IMR-90 (cell line): ENCODE data around the gene PAX8. TPM values are rescaled to one million over a fixed set of nuclear protein-coding genes. Genes with fewer than 3 reads are reported as not detected.

Experiments used
- ATAC-seq: fragments of 200-7000 bp; cut with Tn5 transposase; 2 replicates; pipeline ENCODE4 v1.9.1; 2020; ENCODE audit warnings: low read depth, mild to moderate bottlenecking, moderate library complexity
- BruUV-seq: library from RNA; stranded (reverse); fragments of 400-500 nt; replicated peaks from 2 replicates; lab custom pipeline; 2021; lab: Mats Ljungman, UMichigan
- CTCF ChIA-PET: fragments of 300-600 bp; formaldehyde crosslinking; extraction: SDS; loops from one replicate; lab custom pipeline; 2021; ENCODE audit warnings: antibody characterized with exemption; lab: Yijun Ruan, JAX
- POLR2A ChIA-PET: fragments of 300-600 bp; sonication (Branson Sonifier 250); formaldehyde crosslinking; loops from one replicate; lab custom pipeline; 2022; ENCODE audit warnings: antibody characterized with exemption; ENCODE audit not compliant: unreplicated experiment; lab: Charles Lee
- DNase-seq: peaks from one replicate; pipeline ENCODE4 v3.0.0; 2013
- H2AFZ ChIP-seq: replicated peaks from 2 replicates; pipeline ENCODE3; 2013; ENCODE audit warnings: low read length, mild to moderate bottlenecking; ENCODE audit not compliant: poor library complexity
- H2AK5ac ChIP-seq: 2 replicates; pipeline ENCODE4 v1.6.1; 2013; ENCODE audit warnings: low read depth, low read length, inconsistent platforms
- H2AK9ac ChIP-seq: replicated peaks from 2 replicates; pipeline ENCODE3; 2013; ENCODE audit warnings: mild to moderate bottlenecking, low read depth, low read length, moderate library complexity; ENCODE audit not compliant: poor library complexity
- H2BK120ac ChIP-seq: 2 replicates; pipeline ENCODE4 v1.6.1; 2013; ENCODE audit warnings: low read depth, low read length, inconsistent platforms
- H2BK15ac ChIP-seq: 3 replicates; pipeline ENCODE4 v1.6.1; 2013; ENCODE audit warnings: low read depth, low read length, inconsistent platforms
- H2BK20ac ChIP-seq: 2 replicates; pipeline ENCODE4 v1.6.1; 2013; ENCODE audit warnings: low read depth, mild to moderate bottlenecking, inconsistent platforms, low read length, moderate library complexity
- H2BK5ac ChIP-seq: 2 replicates; pipeline ENCODE4 v1.6.1; 2013; ENCODE audit warnings: mild to moderate bottlenecking, low read depth, low read length, inconsistent platforms; ENCODE audit not compliant: poor library complexity, severe bottlenecking
- H3K14ac ChIP-seq: replicated peaks from 2 replicates; pipeline ENCODE4 v1.6.1; 2013; ENCODE audit warnings: low read depth, low read length, inconsistent platforms
- H3K18ac ChIP-seq: 2 replicates; pipeline ENCODE4 v1.6.1; 2013; ENCODE audit warnings: low read depth, low read length, control low read depth
- H3K23ac ChIP-seq: 2 replicates; pipeline ENCODE4 v1.6.1; 2013; ENCODE audit warnings: low read depth, low read length, inconsistent platforms
- H3K27ac ChIP-seq: 2 replicates; pipeline ENCODE4 v1.5.1; 2013; ENCODE audit warnings: mild to moderate bottlenecking, control low read depth, low read length; ENCODE audit not compliant: insufficient read depth
- H3K27me3 ChIP-seq: 2 replicates; pipeline ENCODE4 v1.6.1; 2013; ENCODE audit warnings: low read length; ENCODE audit not compliant: control insufficient read depth, insufficient read depth
- H3K36me3 ChIP-seq: 2 replicates; pipeline ENCODE4 v1.6.1; 2013; ENCODE audit warnings: low read length, mixed read lengths; ENCODE audit not compliant: control insufficient read depth, insufficient read depth
- H3K4ac ChIP-seq: 2 replicates; pipeline ENCODE4 v1.6.1; 2013; ENCODE audit warnings: low read depth, low read length, inconsistent platforms
- H3K4me1 ChIP-seq: 2 replicates; pipeline ENCODE4 v1.6.1; 2013; ENCODE audit warnings: low read length, mixed read lengths; ENCODE audit not compliant: control insufficient read depth, insufficient read depth
- H3K4me2 ChIP-seq: 2 replicates; pipeline ENCODE4 v1.6.1; 2013; ENCODE audit warnings: low read depth, mild to moderate bottlenecking, control low read depth, low read length, moderate library complexity
- H3K4me3 ChIP-seq: 2 replicates; pipeline ENCODE4 v1.5.1; 2013; ENCODE audit warnings: low read depth, mild to moderate bottlenecking, control low read depth, low read length, moderate library complexity; ENCODE audit not compliant: insufficient read depth
- H3K56ac ChIP-seq: 2 replicates; pipeline ENCODE4 v1.6.1; 2013; ENCODE audit warnings: low read length, inconsistent platforms; ENCODE audit not compliant: insufficient read depth; ENCODE audit errors: extremely low read depth
- H3K79me1 ChIP-seq, 2 experiments: 2 replicates each; pipeline ENCODE4 v1.6.1; 2013; ENCODE audit warnings: low read length in 2 of 2, inconsistent platforms in 1 of 2, low read depth in 1 of 2
- H3K9ac ChIP-seq: 2 replicates; pipeline ENCODE4 v1.6.1; 2013; ENCODE audit warnings: low read depth, low read length, control low read depth
- H3K9me1 ChIP-seq: 2 replicates; pipeline ENCODE4 v1.6.1; 2013; ENCODE audit warnings: low read length, inconsistent platforms; ENCODE audit not compliant: insufficient read depth
- H3K9me3 ChIP-seq: 2 replicates; pipeline ENCODE4 v1.6.1; 2013; ENCODE audit warnings: low read length; ENCODE audit not compliant: control insufficient read depth, insufficient read depth
- H4K20me1 ChIP-seq: 2 replicates; pipeline ENCODE4 v1.6.1; 2013; ENCODE audit warnings: low read length, inconsistent platforms; ENCODE audit not compliant: insufficient read depth
- H4K5ac ChIP-seq: 2 replicates; pipeline ENCODE4 v1.6.1; 2013; ENCODE audit warnings: mild to moderate bottlenecking, low read depth, low read length, control low read depth
- H4K8ac ChIP-seq, 2 experiments: 2 replicates each; pipeline ENCODE4 v1.6.1; 2013; ENCODE audit warnings: low read depth in 2 of 2, low read length in 2 of 2, control low read depth in 1 of 2, inconsistent platforms in 1 of 2
- H4K91ac ChIP-seq: 2 replicates; pipeline ENCODE4 v1.6.1; 2013; ENCODE audit warnings: low read depth, low read length, inconsistent platforms; ENCODE audit not compliant: insufficient read depth
- BHLHE40 ChIP-seq: fragments of 150-350 bp; IDR thresholded peaks from 2 replicates; pipeline ENCODE4 v1.6.1; 2016; ENCODE audit warnings: mild to moderate bottlenecking, low read depth, low read length
- CEBPB ChIP-seq: IDR thresholded peaks from 2 replicates; pipeline ENCODE4 v1.6.1; 2012; ENCODE audit warnings: low read depth, low read length, improper control_type of control experiment
- CHD1 ChIP-seq: IDR thresholded peaks from 2 replicates; pipeline ENCODE4 v1.6.1; 2012; ENCODE audit warnings: low read depth, low read length, improper control_type of control experiment
- ELK1 ChIP-seq: fragments of 150-350 bp; IDR thresholded peaks from 2 replicates; pipeline ENCODE4 v1.6.1; 2016; ENCODE audit warnings: low read depth, mild to moderate bottlenecking, low read length, moderate library complexity, borderline replicate concordance
- FOS ChIP-seq: fragments of 150-350 bp; IDR thresholded peaks from 2 replicates; pipeline ENCODE4 v1.6.1; 2016; ENCODE audit warnings: low read depth, low read length
- MAFK ChIP-seq: IDR thresholded peaks from 2 replicates; pipeline ENCODE4 v1.6.1; 2012; ENCODE audit warnings: low read depth, low read length, improper control_type of control experiment
- MAZ ChIP-seq: IDR thresholded peaks from 2 replicates; pipeline ENCODE4 v1.6.1; 2012; ENCODE audit warnings: low read depth, mild to moderate bottlenecking, low read length, improper control_type of control experiment, moderate library complexity, borderline replicate concordance
- MXI1 ChIP-seq: IDR thresholded peaks from 2 replicates; pipeline ENCODE4 v1.6.1; 2012; ENCODE audit warnings: low read depth, mild to moderate bottlenecking, low read length, moderate library complexity, borderline replicate concordance
- NFE2L2 ChIP-seq: fragments of 150-350 bp; IDR thresholded peaks from 2 replicates; pipeline ENCODE4 v1.6.1; 2016; ENCODE audit warnings: low read depth, mild to moderate bottlenecking, low read length
- POLR2A ChIP-seq: IDR thresholded peaks from 2 replicates; pipeline ENCODE4 v1.6.1; 2012; ENCODE audit warnings: mild to moderate bottlenecking, low read depth, low read length
- RAD21 ChIP-seq: IDR thresholded peaks from 2 replicates; pipeline ENCODE4 v1.6.1; 2012; ENCODE audit warnings: low read length, improper control_type of control experiment
- RCOR1 ChIP-seq: IDR thresholded peaks from 2 replicates; pipeline ENCODE4 v1.6.1; 2012; ENCODE audit warnings: mild to moderate bottlenecking, low read length, improper control_type of control experiment; ENCODE audit not compliant: insufficient replicate concordance
- RFX5 ChIP-seq: IDR thresholded peaks from 2 replicates; pipeline ENCODE4 v1.8.0; 2012; ENCODE audit warnings: low read depth, mild to moderate bottlenecking, low read length, moderate library complexity
- SMC3 ChIP-seq: fragments of 150-350 bp; IDR thresholded peaks from 2 replicates; pipeline ENCODE4 v1.6.1; 2016; ENCODE audit warnings: low read depth, mild to moderate bottlenecking, antibody characterized with exemption, low read length, moderate library complexity
- USF2 ChIP-seq: fragments of 150-350 bp; IDR thresholded peaks from 2 replicates; pipeline ENCODE4 v1.6.1; 2017; ENCODE audit warnings: mild to moderate bottlenecking, antibody characterized with exemption, low read length, low read depth
- WGBS, 2 experiments: methylation state at CpG; one replicate each; pipeline versions ENCODE4 v1.1.5 to v1.1.7; 2013; ENCODE audit warnings: missing lambda C conversion rate in 2 of 2; ENCODE audit not compliant: insufficient read length in 1 of 2; ENCODE audit errors: extremely low coverage in 2 of 2; 5-methylcytosine and 5-hydroxymethylcytosine counted together
- dilution Hi-C: fragments of 300-500 bp; cut with HindIII; formaldehyde crosslinking; loops from one replicate; pipeline ENCODE4 v1.14.3; 2018; ENCODE audit warnings: low sequenced_read_pairs; ENCODE audit not compliant: unreplicated experiment
- in situ Hi-C: fragments of 300-500 bp; cut with MboI; formaldehyde crosslinking; loops from 3 replicates; pipeline ENCODE4 v1.14.3; 2019; ENCODE audit warnings: low sequenced_read_pairs, inconsistent platforms, mixed read lengths
- intact Hi-C: fragments of 100-400 bp; cut with micrococcal nuclease; formaldehyde crosslinking; loops from 2 replicates; pipeline ENCODE4 v1.10.0; 2022
- polyA plus RNA-seq, 3 experiments: library from polyadenylated mRNA; depleted of rRNA; stranded (reverse); fragments of >200 nt; gene quantifications; 2 replicates each; pipeline ENCODE4 v1.2.3, GENCODE V29; 2012; ENCODE audit warnings: low replicate concordance in 1 of 3
- total RNA-seq: library from RNA; depleted of rRNA; stranded (reverse); fragments of >200 nt; gene quantifications from 2 replicates; pipeline ENCODE4 v1.2.3, GENCODE V29; 2012
- TF ChIP-seq, protein P1 (sequence below): conservative IDR thresholded peaks from 2 replicates; pipeline ENCODE4 v1.5.1; 2012; ENCODE audit warnings: mild to moderate bottlenecking, low read depth, low read length, improper control_type of control experiment

Gene PAX8
- total and polyA plus RNA-seq, 2 of the 4 experiments (the other 2 are of a cell fraction): 0.18 to 1.5 TPM

- CTCF ChIA-PET: no interaction called here
- dilution Hi-C loops (no loop called here), intact Hi-C loops (no loop called here), in situ Hi-C loops (no loop called here)
- peak; percentile 41; the same call in 1 of the 2 replicates for ATAC-seq
- POLR2A ChIA-PET: no interaction called here
- H4K20me1 ChIP-seq: no peaks in the 10 kb centered on the region
- H3K9ac ChIP-seq: no peak overlapping the region
- no peak overlapping the region for H3K4ac ChIP-seq
- BruUV-seq: no TSS peak
- no peak overlapping the region for H3K18ac ChIP-seq
- 11% methylated on average over 9 of the region's 56 CpGs; no CpG with 5 or more reads in 1 of the 2 experiments for WGBS, 2 experiments
- H3K9me3 ChIP-seq: no peaks in the 10 kb centered on the region; the same call in 1 of the 2 replicates
- H2BK15ac ChIP-seq: no peak overlapping the region
- no peak overlapping the region for H4K8ac ChIP-seq
- H2BK20ac ChIP-seq: no peak overlapping the region
- peak overlapping the region; percentile 64 for H2AFZ ChIP-seq
- no peak overlapping the region for H4K5ac ChIP-seq
- H2AK9ac ChIP-seq: no peak overlapping the region
- H3K27me3 ChIP-seq: peaks cover 58% of the 10 kb centered on the region
- no peak overlapping the region for H4K91ac ChIP-seq
- no peak overlapping the region for H3K14ac ChIP-seq
- H3K4me3 ChIP-seq: no peak overlapping the region
- no peak overlapping the region for H3K27ac ChIP-seq
- no peak overlapping the region for H3K23ac ChIP-seq
- no peak overlapping the region for H2AK5ac ChIP-seq
- H3K56ac ChIP-seq: no peak overlapping the region
- TF ChIP-seq CEBPB: no peak
- TF ChIP-seq SMC3: no peak
- TF ChIP-seq RAD21: no peak
- TF ChIP-seq NFE2L2: no peak
- no peak for TF ChIP-seq BHLHE40
- no peak for TF ChIP-seq CHD1
- no peak for TF ChIP-seq USF2
- TF ChIP-seq, protein P1, sequence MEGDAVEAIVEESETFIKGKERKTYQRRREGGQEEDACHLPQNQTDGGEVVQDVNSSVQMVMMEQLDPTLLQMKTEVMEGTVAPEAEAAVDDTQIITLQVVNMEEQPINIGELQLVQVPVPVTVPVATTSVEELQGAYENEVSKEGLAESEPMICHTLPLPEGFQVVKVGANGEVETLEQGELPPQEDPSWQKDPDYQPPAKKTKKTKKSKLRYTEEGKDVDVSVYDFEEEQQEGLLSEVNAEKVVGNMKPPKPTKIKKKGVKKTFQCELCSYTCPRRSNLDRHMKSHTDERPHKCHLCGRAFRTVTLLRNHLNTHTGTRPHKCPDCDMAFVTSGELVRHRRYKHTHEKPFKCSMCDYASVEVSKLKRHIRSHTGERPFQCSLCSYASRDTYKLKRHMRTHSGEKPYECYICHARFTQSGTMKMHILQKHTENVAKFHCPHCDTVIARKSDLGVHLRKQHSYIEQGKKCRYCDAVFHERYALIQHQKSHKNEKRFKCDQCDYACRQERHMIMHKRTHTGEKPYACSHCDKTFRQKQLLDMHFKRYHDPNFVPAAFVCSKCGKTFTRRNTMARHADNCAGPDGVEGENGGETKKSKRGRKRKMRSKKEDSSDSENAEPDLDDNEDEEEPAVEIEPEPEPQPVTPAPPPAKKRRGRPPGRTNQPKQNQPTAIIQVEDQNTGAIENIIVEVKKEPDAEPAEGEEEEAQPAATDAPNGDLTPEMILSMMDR: no peak
- no peak for TF ChIP-seq POLR2A
- no peak for TF ChIP-seq RFX5
- no peak for TF ChIP-seq MAZ
- no peak for TF ChIP-seq MAFK
- TF ChIP-seq MXI1: no peak
- TF ChIP-seq RCOR1: no peak
- TF ChIP-seq FOS: no peak
- TF ChIP-seq ELK1: no peak
- no peaks in the 10 kb centered on the region for H3K79me1 ChIP-seq
- H3K36me3 ChIP-seq: no peaks in the 10 kb centered on the region
- peaks cover 5% of the 10 kb centered on the region; the same call in 1 of the 2 replicates for H3K4me1 ChIP-seq
- no peak overlapping the region for H3K4me2 ChIP-seq
- H3K9me1 ChIP-seq: no peaks in the 10 kb centered on the region
- no peak overlapping the region for H2BK120ac ChIP-seq
- no peak overlapping the region for H2BK5ac ChIP-seq
- DNase-seq: no peak
Observed at GRCh38 chr2:113277474-113278072, 1.1 kb downstream of the PAX8 start.
